HCT116 (cell line): ENCODE data around the gene CNDP2. TPM values are rescaled to one million over a fixed set of nuclear protein-coding genes. Genes with fewer than 3 reads are reported as not detected.

Source experiments
- ATAC-seq: fragments of 200-7000 bp; cut with Tn5 transposase; 2 replicates; pipeline ENCODE4 v1.9.1; 2020; ENCODE audit warnings: mild to moderate bottlenecking, moderate library complexity
- BruUV-seq: library from RNA; stranded (reverse); fragments of 400-500 nt; replicated peaks from 2 replicates; lab custom pipeline; 2021; lab: Mats Ljungman, UMichigan
- CTCF ChIA-PET: fragments of 300-600 bp; sonication (Branson Sonifier 250); formaldehyde crosslinking; loops from one replicate; lab custom pipeline; 2021; ENCODE audit warnings: antibody characterized with exemption; lab: Charles Lee
- POLR2A ChIA-PET: fragments of 300-600, 350-600 bp; sonication (Branson Sonifier 250); formaldehyde crosslinking; loops from one replicate; lab custom pipeline; 2021; ENCODE audit warnings: antibody characterized with exemption; lab: Charles Lee
- RAD21 ChIA-PET, 2 experiments: fragments of 300-600 bp; sonication (Branson Sonifier 250); formaldehyde crosslinking; loops; one replicate each; lab custom pipeline; 2023; ENCODE audit warnings: low total read pairs in 2 of 2; ENCODE audit not compliant: uncharacterized antibody in 2 of 2, unreplicated experiment in 2 of 2, low non-redundant PET in 1 of 2; lab: Charles Lee
- DNase-seq: peaks from one replicate; pipeline ENCODE4 v3.0.0-alpha.2; 2010; ENCODE audit warnings: low read depth, low spot score
- H2AFZ ChIP-seq: fragments of 200-600 bp; shearing (Covaris generic), sonication (generic); 2 replicates; pipeline ENCODE4 v1.6.1; 2017; ENCODE audit warnings: low read depth, mixed run types, mixed read lengths, antibody characterized with exemption, low read length; ENCODE audit not compliant: poor library complexity, severe bottlenecking
- H3K27ac ChIP-seq: 2 replicates; pipeline ENCODE4 v1.5.1; 2012; ENCODE audit warnings: low read depth, low read length
- H3K27me3 ChIP-seq: fragments of 200-600 bp; sonication (generic); 2 replicates; pipeline ENCODE4 v1.6.1; 2016; ENCODE audit warnings: mixed run types, low read length, mixed read lengths; ENCODE audit not compliant: insufficient read depth
- H3K36me3 ChIP-seq, 2 experiments: fragments of 200-500 bp in 1 of 2; fragments of 200-600 bp in 1 of 2; sonication (Bioruptor generic) in 1 of 2; sonication (generic) in 1 of 2; 2 replicates each; pipeline versions ENCODE4 v1.5.1 to v1.6.1; 2014 to 2016; ENCODE audit warnings: low read length in 2 of 2, inconsistent platforms in 1 of 2, mixed read lengths in 1 of 2, mixed run types in 1 of 2; ENCODE audit not compliant: insufficient read depth in 2 of 2, control insufficient read depth in 1 of 2
- H3K4me1 ChIP-seq, 2 experiments: fragments of 200-600 bp in 1 of 2; sonication (generic) in 1 of 2; 2 replicates each; pipeline versions ENCODE4 v1.5.1 to v1.6.1; 2012 to 2017; ENCODE audit warnings: low read length in 2 of 2, inconsistent platforms in 1 of 2, mild to moderate bottlenecking in 1 of 2, mixed read lengths in 1 of 2, mixed run types in 1 of 2, moderate library complexity in 1 of 2; ENCODE audit not compliant: insufficient read depth in 2 of 2, control insufficient read depth in 1 of 2
- H3K4me2 ChIP-seq: fragments of 200-600 bp; sonication (generic); 2 replicates; pipeline ENCODE4 v1.6.1; 2017; ENCODE audit warnings: mixed run types, low read length, mixed read lengths
- H3K4me3 ChIP-seq, 2 experiments: fragments of 200-600 bp in 1 of 2; sonication (generic) in 1 of 2; replicated peaks in 1 of 2; 2 replicates each; pipeline ENCODE4 v1.5.1; 2011 to 2016; ENCODE audit warnings: low read length in 2 of 2, control low read depth in 1 of 2, low read depth in 1 of 2, mild to moderate bottlenecking in 1 of 2, mixed read lengths in 1 of 2, mixed run types in 1 of 2
- H3K79me2 ChIP-seq: fragments of 200-600 bp; sonication (generic); 2 replicates; pipeline ENCODE4 v1.6.1; 2017; ENCODE audit warnings: mild to moderate bottlenecking, mixed run types, low read length, moderate library complexity, mixed read lengths; ENCODE audit not compliant: insufficient read depth
- H3K9ac ChIP-seq: fragments of 200-600 bp; sonication (generic); 2 replicates; pipeline ENCODE4 v1.6.1; 2016; ENCODE audit warnings: low read length, mixed read lengths
- H3K9me2 ChIP-seq: fragments of 200-600 bp; sonication (generic), shearing (Covaris generic); 2 replicates; pipeline ENCODE4 v1.6.1; 2017; ENCODE audit warnings: mixed run types, mild to moderate bottlenecking, moderate library complexity; ENCODE audit not compliant: insufficient read depth
- H3K9me3 ChIP-seq, 2 experiments: fragments of 200-500 bp in 1 of 2; fragments of 200-600 bp in 1 of 2; sonication (Bioruptor generic) in 1 of 2; sonication (generic) in 1 of 2; 2 replicates each; pipeline ENCODE4 v1.6.1; 2014 to 2017; ENCODE audit warnings: low read length in 2 of 2, mixed read lengths in 2 of 2, inconsistent platforms in 1 of 2, low read depth in 1 of 2, mild to moderate bottlenecking in 1 of 2, mixed run types in 1 of 2, moderate library complexity in 1 of 2; ENCODE audit not compliant: control insufficient read depth in 1 of 2, insufficient read depth in 1 of 2
- H4K20me1 ChIP-seq: fragments of 200-600 bp; sonication (generic), shearing (Covaris generic); 2 replicates; pipeline ENCODE4 v1.6.1; 2017; ENCODE audit warnings: mixed run types, mild to moderate bottlenecking, moderate library complexity; ENCODE audit not compliant: insufficient read depth
- POLR2A ChIP-seq: IDR thresholded peaks from 2 replicates; pipeline ENCODE4 v1.7.0; 2011; ENCODE audit warnings: borderline replicate concordance; ENCODE audit not compliant: insufficient read depth, insufficient read length; ENCODE audit errors: extremely low read depth
- SIN3A ChIP-seq: IDR thresholded peaks from 2 replicates; pipeline ENCODE4 v1.6.1; 2012; ENCODE audit warnings: low read depth
- TCF7L2 ChIP-seq: IDR thresholded peaks from 2 replicates; pipeline ENCODE4 v1.7.0; 2011; ENCODE audit warnings: borderline replicate concordance, inconsistent platforms; ENCODE audit not compliant: insufficient read depth, insufficient read length; ENCODE audit errors: extremely low read depth
- YY1 ChIP-seq: IDR thresholded peaks from 2 replicates; pipeline ENCODE4 v1.6.1; 2011; ENCODE audit warnings: low read length, low read depth, moderate library complexity, mild to moderate bottlenecking; ENCODE audit not compliant: insufficient replicate concordance; ENCODE audit errors: extremely low read depth
- ZBTB33 ChIP-seq: IDR thresholded peaks from 2 replicates; pipeline ENCODE4 v1.6.1; 2011; ENCODE audit warnings: mild to moderate bottlenecking, low read length, moderate library complexity; ENCODE audit not compliant: insufficient replicate concordance; ENCODE audit errors: extremely low read depth
- ZNF274 ChIP-seq: fragments of 200-500 bp; sonication (Bioruptor generic); IDR thresholded peaks from 2 replicates; pipeline ENCODE4 v1.6.1; 2014; ENCODE audit warnings: mild to moderate bottlenecking, low read depth, low read length, inconsistent platforms
- intact Hi-C: fragments of 100-400 bp; cut with micrococcal nuclease; formaldehyde crosslinking; loops from 2 replicates; pipeline ENCODE4 v1.10.0; 2022
- total RNA-seq: library from RNA; stranded (reverse); gene quantifications from one replicate; pipeline ENCODE4 v1.2.1, GENCODE V29; 2021; ENCODE audit not compliant: unreplicated experiment
- TF ChIP-seq, protein P1 (sequence below), 3 experiments: fragments of 200-600 bp in 1 of 3; sonication (generic) in 1 of 3; IDR thresholded peaks in 2 of 3; conservative IDR thresholded peaks in 1 of 3; 2 replicates each; pipeline ENCODE4 v1.5.1; 2012 to 2017; ENCODE audit warnings: low read depth in 2 of 3, low read length in 2 of 3, antibody characterized with exemption in 1 of 3, borderline replicate concordance in 1 of 3, control low read depth in 1 of 3, mild to moderate bottlenecking in 1 of 3, mixed read lengths in 1 of 3, mixed run types in 1 of 3, moderate library complexity in 1 of 3; ENCODE audit not compliant: insufficient read depth in 1 of 3

The CNDP2 gene
- total RNA-seq, 1 experiment from 2014 or later, result 112 TPM

GRCh38 chr18:74510770-74511095 is 14.6 kb downstream of the CNDP2 start:
- Histone ChIP-seq H2AFZ (no peak overlapping the region), H3K9me3 (no peaks in the 10 kb centered on the region), H3K4me2 (no peak overlapping the region), H3K9me2 (no peaks in the 10 kb centered on the region), H3K4me3 (no peak overlapping the region), H3K4me1 (no peaks in the 10 kb centered on the region), H3K27ac (no peak overlapping the region), H3K79me2 (no peaks in the 10 kb centered on the region), H3K36me3 (peaks cover 10 to 24% of the 10 kb centered on the region in 2 experiments; a peak in 3 of 4 replicates), H3K9ac (no peak overlapping the region), H3K27me3 (no peaks in the 10 kb centered on the region), H4K20me1 (no peaks in the 10 kb centered on the region)
- DNase-seq (no peak), ATAC-seq (no peak)
- ChIA-PET RAD21 (no interaction called here), CTCF (no interaction called here), POLR2A (no interaction called here)
- TF ChIP-seq ZNF274, result no peak
- TF ChIP-seq, protein P1, sequence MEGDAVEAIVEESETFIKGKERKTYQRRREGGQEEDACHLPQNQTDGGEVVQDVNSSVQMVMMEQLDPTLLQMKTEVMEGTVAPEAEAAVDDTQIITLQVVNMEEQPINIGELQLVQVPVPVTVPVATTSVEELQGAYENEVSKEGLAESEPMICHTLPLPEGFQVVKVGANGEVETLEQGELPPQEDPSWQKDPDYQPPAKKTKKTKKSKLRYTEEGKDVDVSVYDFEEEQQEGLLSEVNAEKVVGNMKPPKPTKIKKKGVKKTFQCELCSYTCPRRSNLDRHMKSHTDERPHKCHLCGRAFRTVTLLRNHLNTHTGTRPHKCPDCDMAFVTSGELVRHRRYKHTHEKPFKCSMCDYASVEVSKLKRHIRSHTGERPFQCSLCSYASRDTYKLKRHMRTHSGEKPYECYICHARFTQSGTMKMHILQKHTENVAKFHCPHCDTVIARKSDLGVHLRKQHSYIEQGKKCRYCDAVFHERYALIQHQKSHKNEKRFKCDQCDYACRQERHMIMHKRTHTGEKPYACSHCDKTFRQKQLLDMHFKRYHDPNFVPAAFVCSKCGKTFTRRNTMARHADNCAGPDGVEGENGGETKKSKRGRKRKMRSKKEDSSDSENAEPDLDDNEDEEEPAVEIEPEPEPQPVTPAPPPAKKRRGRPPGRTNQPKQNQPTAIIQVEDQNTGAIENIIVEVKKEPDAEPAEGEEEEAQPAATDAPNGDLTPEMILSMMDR (IDR thresholded peaks at IDR 0.05 in 2 of 3, conservative IDR thresholded peaks at IDR 0.05 in 1 of 3; ENCODE audit: borderline replicate concordance in 1 of 3, insufficient read depth in 1 of 3, low read depth in 2 of 3, low read length in 2 of 3), result no peak
- no peak for TF ChIP-seq SIN3A
- no peak for TF ChIP-seq YY1
- no peak for TF ChIP-seq POLR2A
- TF ChIP-seq TCF7L2, result no peak
- no peak for TF ChIP-seq ZBTB33
- intact Hi-C loops, result no loop called here
- no TSS peak for BruUV-seq
